Neural crest cell (in vitro differentiated cells): ENCODE results near the gene SPIB. TPM values are rescaled to one million over a fixed set of nuclear protein-coding genes. Genes with fewer than 3 reads are reported as not detected.

ENCODE experiments used
- DNase-seq: peaks from one replicate; pipeline ENCODE4 v3.0.0; 2021; ENCODE audit warnings: low read depth, mixed read lengths, low spot score
- H3K27ac Mint-ChIP-seq: one replicate; pipeline ENCODE4 v1.8.0; 2021; ENCODE audit warnings: mild to moderate bottlenecking, mixed read lengths; ENCODE audit not compliant: unreplicated experiment
- H3K27me3 Mint-ChIP-seq: 2 replicates; pipeline ENCODE4 v1.8.0; 2021; ENCODE audit warnings: low read depth, mild to moderate bottlenecking, mixed read lengths
- H3K36me3 Mint-ChIP-seq: 2 replicates; pipeline ENCODE4 v1.8.0; 2021; ENCODE audit warnings: low read depth, mild to moderate bottlenecking, mixed read lengths
- H3K4me1 Mint-ChIP-seq: 2 replicates; pipeline ENCODE4 v1.8.0; 2021; ENCODE audit warnings: mixed read lengths
- H3K4me3 Mint-ChIP-seq: one replicate; pipeline ENCODE4 v1.8.0; 2021; ENCODE audit warnings: mild to moderate bottlenecking, mixed read lengths
- H3K9me3 Mint-ChIP-seq: 2 replicates; pipeline ENCODE4 v1.8.0; 2021; ENCODE audit warnings: mixed read lengths
- total RNA-seq: library from RNA; stranded (reverse); gene quantifications from 2 replicates; pipeline ENCODE4 v1.2.1, GENCODE V29; 2021
- TF ChIP-seq, protein P1 (sequence below): fragments of 200-600 bp; sonication (generic); conservative IDR thresholded peaks from 2 replicates; pipeline ENCODE4 v1.5.0; 2021; ENCODE audit warnings: antibody characterized with exemption, mild to moderate bottlenecking

Gene SPIB
- total RNA-seq, 1 donor from 2014 or later = not detected

DNA sequence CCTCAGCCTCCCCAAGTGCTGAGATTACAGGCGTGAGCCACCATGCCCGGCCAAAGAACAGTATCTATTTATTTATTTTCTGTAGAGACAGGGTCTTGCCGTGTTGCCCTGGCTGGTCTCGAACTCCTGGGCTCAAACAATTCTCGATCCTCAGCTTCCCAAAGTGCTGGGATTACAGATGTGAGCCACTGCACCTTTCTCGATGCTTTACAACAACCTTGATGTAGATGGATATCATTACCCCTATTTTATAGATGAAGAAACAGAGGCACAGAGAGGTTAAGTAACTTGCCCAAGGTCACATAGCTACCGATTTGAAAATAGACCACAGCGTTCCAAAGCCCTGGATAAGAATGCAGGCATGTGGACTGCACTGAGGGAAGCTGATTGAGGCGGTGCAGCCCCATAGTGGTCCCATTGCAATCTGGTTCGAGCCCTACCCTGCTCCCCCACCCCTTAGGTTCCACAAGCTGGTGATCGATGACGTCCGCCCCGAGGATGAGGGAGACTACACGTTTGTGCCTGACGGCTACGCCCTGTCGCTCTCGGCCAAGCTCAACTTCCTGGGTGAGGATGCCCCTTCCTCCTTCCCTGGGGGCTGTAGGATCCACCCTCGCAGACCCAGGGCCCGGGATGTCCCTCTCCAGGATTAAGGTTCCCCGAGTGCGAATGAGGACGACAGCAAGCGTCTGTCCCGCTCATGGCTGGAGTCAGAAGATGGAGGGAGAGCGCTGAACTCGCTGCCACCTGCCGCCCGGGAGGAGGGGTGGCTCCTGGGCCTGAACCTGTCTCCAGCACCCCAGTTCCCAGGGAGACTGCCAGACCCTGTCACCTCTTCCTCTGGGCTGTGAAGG lies 31.9 kb downstream of the SPIB start:
- no peaks in the 10 kb centered on the region for H3K4me1 Mint-ChIP-seq
- H3K36me3 Mint-ChIP-seq = no peaks in the 10 kb centered on the region
- peak overlapping the region; percentile 43 for H3K27ac Mint-ChIP-seq
- peaks cover 3% of the 10 kb centered on the region for H3K9me3 Mint-ChIP-seq
- DNase-seq = no peak
- peaks cover 8% of the 10 kb centered on the region for H3K27me3 Mint-ChIP-seq
- H3K4me3 Mint-ChIP-seq = no peak overlapping the region
- TF ChIP-seq, protein P1, sequence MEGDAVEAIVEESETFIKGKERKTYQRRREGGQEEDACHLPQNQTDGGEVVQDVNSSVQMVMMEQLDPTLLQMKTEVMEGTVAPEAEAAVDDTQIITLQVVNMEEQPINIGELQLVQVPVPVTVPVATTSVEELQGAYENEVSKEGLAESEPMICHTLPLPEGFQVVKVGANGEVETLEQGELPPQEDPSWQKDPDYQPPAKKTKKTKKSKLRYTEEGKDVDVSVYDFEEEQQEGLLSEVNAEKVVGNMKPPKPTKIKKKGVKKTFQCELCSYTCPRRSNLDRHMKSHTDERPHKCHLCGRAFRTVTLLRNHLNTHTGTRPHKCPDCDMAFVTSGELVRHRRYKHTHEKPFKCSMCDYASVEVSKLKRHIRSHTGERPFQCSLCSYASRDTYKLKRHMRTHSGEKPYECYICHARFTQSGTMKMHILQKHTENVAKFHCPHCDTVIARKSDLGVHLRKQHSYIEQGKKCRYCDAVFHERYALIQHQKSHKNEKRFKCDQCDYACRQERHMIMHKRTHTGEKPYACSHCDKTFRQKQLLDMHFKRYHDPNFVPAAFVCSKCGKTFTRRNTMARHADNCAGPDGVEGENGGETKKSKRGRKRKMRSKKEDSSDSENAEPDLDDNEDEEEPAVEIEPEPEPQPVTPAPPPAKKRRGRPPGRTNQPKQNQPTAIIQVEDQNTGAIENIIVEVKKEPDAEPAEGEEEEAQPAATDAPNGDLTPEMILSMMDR = no peak

DNA sequence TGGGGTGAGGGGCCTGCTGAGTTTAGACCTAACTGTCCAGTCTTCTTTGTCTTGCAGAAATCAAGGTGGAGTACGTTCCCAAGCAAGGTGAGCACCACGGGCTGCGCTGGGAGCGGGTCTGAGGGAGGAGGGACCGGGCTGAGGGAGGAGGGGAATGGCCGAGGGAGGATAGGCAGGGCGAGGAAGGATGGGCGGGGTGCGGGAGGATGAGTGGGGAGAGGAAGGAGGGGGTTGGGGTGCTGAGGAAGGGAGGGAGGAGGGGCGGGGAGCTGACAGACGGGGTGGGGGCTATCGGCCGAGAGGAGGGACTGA lies 32.4 kb downstream of the SPIB start:
- TF ChIP-seq, protein P1 = no peak
- no peak overlapping the region for H3K4me3 Mint-ChIP-seq
- H3K27ac Mint-ChIP-seq = no peak overlapping the region
- no peaks in the 10 kb centered on the region for H3K36me3 Mint-ChIP-seq
- H3K27me3 Mint-ChIP-seq = peaks cover 8% of the 10 kb centered on the region
- no peaks in the 10 kb centered on the region for H3K4me1 Mint-ChIP-seq
- H3K9me3 Mint-ChIP-seq = peaks cover 8% of the 10 kb centered on the region
- DNase-seq = no peak

DNA sequence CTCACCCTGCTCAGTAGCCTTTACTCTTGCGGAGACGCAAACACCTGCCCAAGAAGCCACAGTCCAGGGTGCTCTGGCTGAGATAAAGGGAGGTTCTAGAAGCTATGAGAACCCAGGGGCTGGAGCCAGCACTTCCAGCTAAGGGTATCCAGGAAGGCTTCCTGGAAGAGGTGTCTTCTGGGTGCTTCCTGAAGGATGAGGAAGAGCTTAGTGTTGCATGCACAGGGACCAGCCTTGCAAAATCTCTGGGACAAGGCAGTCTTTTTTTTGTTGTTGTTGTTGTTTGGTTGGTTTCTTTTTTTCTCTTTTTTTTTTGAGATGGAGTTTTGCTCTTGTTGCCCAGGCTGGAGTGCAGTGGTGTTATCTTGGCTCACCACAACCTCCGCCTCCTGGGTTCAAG lies 34.5 kb downstream of the SPIB start:
- TF ChIP-seq, protein P1 = no peak
- peaks cover 11% of the 10 kb centered on the region for H3K9me3 Mint-ChIP-seq
- H3K27me3 Mint-ChIP-seq = peaks cover 14% of the 10 kb centered on the region

DNA sequence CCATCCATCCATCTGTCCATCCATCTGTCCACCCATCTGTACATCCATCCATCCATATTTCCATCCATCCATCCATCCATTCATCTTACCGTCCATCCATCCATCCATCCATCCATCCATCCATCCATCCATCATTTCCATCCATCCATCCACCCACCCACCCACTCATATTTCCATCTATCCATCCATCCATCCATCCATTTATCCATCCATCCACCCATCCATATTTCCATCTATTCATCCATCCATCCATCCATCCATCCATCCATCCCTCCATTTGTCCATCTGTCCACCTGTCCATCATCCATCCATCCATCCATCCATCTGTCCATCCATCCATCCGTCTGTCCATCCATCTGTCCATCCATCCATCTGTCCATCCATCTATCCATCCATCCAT lies 37.3 kb downstream of the SPIB start:
- H3K27ac Mint-ChIP-seq = no peak overlapping the region
- peaks cover 11% of the 10 kb centered on the region for H3K9me3 Mint-ChIP-seq
- H3K27me3 Mint-ChIP-seq = peaks cover 15% of the 10 kb centered on the region
- no peak for DNase-seq
- TF ChIP-seq, protein P1 = no peak
- H3K4me1 Mint-ChIP-seq = peaks cover under 1% of the 10 kb centered on the region
- H3K36me3 Mint-ChIP-seq = no peaks in the 10 kb centered on the region
- H3K4me3 Mint-ChIP-seq = no peak overlapping the region

More for the DNA sequence above, 34.5 kb downstream of the SPIB start:
- no peak overlapping the region for H3K4me3 Mint-ChIP-seq
- H3K27ac Mint-ChIP-seq = no peak overlapping the region
- no peaks in the 10 kb centered on the region for H3K36me3 Mint-ChIP-seq
- DNase-seq = no peak
- H3K4me1 Mint-ChIP-seq = no peaks in the 10 kb centered on the region

DNA sequence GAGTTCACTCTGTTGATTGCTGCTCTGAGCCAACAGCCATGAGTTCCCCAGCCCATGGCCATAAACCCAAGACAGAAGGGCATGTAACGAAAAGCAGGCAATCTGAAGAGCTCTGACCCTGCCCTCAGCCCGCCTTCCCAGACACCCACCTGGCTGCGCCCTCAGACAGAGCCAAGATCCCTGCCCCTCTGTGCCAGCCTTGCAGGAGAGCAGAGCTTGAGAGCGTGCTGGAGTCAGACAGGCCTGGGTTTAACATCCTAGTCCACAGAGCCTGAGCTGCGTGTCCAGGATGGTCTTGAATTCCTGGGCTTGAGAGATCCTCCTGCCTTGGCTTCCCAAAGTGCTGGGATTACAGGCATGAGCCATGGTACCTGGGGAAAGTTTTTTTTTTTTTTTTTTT lies 38.6 kb downstream of the SPIB start:
- H3K9me3 Mint-ChIP-seq = peaks cover 11% of the 10 kb centered on the region
- H3K36me3 Mint-ChIP-seq = no peaks in the 10 kb centered on the region
- TF ChIP-seq, protein P1 = no peak

More for the DNA sequence above, 38.6 kb downstream of the SPIB start:
- no peak overlapping the region for H3K4me3 Mint-ChIP-seq
- H3K27me3 Mint-ChIP-seq = peaks cover 14% of the 10 kb centered on the region
- peaks cover 6% of the 10 kb centered on the region for H3K4me1 Mint-ChIP-seq
- no peak overlapping the region for H3K27ac Mint-ChIP-seq
- DNase-seq = no peak
